Dendritic cell treated with granulocyte-macrophage colony-stimulating factor and Interleukin-4, amounts not matched to agents 40 ng/mL and 50 ng/mL, for 4 days (primary cell): ENCODE results near the gene EPOP.
A peak's percentile ranks its signal among the peaks of the same experiment; 100 is the strongest.

Source experiments
- H3K27ac Mint-ChIP-seq: one replicate; pipeline ENCODE4 v1.8.0; 2022; ENCODE audit warnings: mild to moderate bottlenecking, mixed read lengths
- H3K27me3 Mint-ChIP-seq: one replicate; pipeline ENCODE4 v1.8.0; 2022; ENCODE audit warnings: mild to moderate bottlenecking, mixed read lengths
- H3K36me3 Mint-ChIP-seq: one replicate; pipeline ENCODE4 v1.8.0; 2022; ENCODE audit warnings: low read depth, mixed read lengths
- H3K4me1 Mint-ChIP-seq: one replicate; pipeline ENCODE4 v1.8.0; 2022; ENCODE audit warnings: low read depth, mixed read lengths
- H3K4me3 Mint-ChIP-seq: one replicate; pipeline ENCODE4 v1.8.0; 2022; ENCODE audit warnings: mild to moderate bottlenecking, moderate library complexity, mixed read lengths
- H3K9me3 Mint-ChIP-seq: one replicate; pipeline ENCODE4 v1.8.0; 2022; ENCODE audit warnings: mixed read lengths
- intact Hi-C: fragments of 100-400 bp; cut with micrococcal nuclease; formaldehyde crosslinking; loops from one replicate; pipeline ENCODE4 v1.15.0; 2022

EPOP gene

DNA sequence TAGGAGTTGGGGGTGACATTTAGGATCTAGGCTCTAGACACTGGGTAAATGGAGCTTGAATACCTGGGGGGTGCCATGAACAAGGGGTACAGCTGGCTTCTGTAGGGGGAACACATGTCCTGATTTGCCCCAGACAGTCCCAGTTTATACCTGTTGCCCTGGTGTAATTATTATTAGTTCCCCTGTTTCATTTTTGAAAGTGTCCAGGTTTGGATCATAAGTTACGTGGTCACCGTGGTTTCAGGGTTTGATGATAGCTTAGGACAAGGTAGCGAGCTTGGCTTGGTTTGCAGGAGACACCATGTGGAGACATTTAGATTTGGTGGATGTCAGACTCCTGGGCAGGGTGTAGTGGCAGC is 35.8 kb upstream of the EPOP start:
- Mint-ChIP-seq H3K9me3 (no peaks in the 10 kb centered on the region), H3K27me3 (no peaks in the 10 kb centered on the region), H3K4me1 (peaks cover 86% of the 10 kb centered on the region), H3K4me3 (no peak overlapping the region), H3K27ac (peak overlapping the region; percentile 14), H3K36me3 (peaks cover 100% of the 10 kb centered on the region)
- intact Hi-C loops: no loop called here

DNA sequence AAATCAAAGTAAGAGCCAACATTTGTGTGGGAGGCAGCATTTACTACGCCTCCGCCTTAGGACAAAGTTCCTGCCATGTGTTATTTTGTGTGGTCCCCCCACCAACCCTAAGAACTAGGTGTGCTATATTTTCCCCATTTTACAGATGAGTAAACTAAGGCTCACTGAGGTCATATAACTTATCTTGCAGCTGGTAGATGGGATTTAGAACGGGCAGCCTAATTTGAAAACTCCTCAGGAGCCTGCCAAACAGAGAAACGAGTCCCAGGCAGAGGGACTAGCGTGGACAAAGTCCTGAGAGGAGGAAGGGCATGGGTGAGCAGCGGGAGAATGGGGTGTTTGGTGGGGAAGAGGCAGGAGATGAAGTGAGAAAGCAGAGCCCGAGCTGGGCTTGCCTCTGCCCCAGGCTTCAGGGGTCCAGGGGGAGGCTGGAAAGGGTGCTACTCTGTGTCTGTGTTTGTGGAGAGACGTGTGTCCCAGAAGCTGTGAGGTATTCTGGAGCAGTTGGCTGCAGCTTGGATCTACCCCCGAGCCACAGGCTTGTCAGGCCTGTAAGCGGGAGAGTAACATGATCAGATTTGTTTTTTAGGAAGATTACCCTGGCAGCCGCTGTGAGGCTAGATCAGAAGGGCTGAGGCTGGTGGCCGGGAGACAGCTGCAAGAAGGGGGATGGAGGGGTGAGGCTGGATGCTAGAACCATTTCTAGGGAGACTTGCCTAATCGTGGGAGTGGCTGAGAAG is 35.3 kb upstream of the EPOP start:
- Mint-ChIP-seq H3K9me3 (no peaks in the 10 kb centered on the region), H3K4me3 (no peak overlapping the region), H3K36me3 (peaks cover 95% of the 10 kb centered on the region), H3K27ac (peak overlapping the region; percentile 14), H3K4me1 (peaks cover 82% of the 10 kb centered on the region), H3K27me3 (no peaks in the 10 kb centered on the region)
- intact Hi-C loops: no loop called here

GRCh38 chr17:38709104-38709820 is 34.5 kb upstream of the EPOP start:
- no peaks in the 10 kb centered on the region for H3K9me3 Mint-ChIP-seq
- intact Hi-C loops: no loop called here
- peaks cover 75% of the 10 kb centered on the region for H3K4me1 Mint-ChIP-seq
- peaks cover 95% of the 10 kb centered on the region for H3K36me3 Mint-ChIP-seq
- H3K27ac Mint-ChIP-seq: no peak overlapping the region
- H3K4me3 Mint-ChIP-seq: no peak overlapping the region
- H3K27me3 Mint-ChIP-seq: no peaks in the 10 kb centered on the region

- no peak overlapping the region for H3K4me3 Mint-ChIP-seq
- no peaks in the 10 kb centered on the region for H3K27me3 Mint-ChIP-seq
- no peak overlapping the region for H3K27ac Mint-ChIP-seq
- H3K4me1 Mint-ChIP-seq: peaks cover 66% of the 10 kb centered on the region
- intact Hi-C loops: no loop called here
- no peaks in the 10 kb centered on the region for H3K9me3 Mint-ChIP-seq
- H3K36me3 Mint-ChIP-seq: peaks cover 95% of the 10 kb centered on the region
Observed at GRCh38 chr17:38707678-38708351, 33.1 kb upstream of the EPOP start.

GRCh38 chr17:38706505-38707216 is 31.9 kb upstream of the EPOP start:
- H3K27ac Mint-ChIP-seq: peak overlapping the region; percentile 100

DNA sequence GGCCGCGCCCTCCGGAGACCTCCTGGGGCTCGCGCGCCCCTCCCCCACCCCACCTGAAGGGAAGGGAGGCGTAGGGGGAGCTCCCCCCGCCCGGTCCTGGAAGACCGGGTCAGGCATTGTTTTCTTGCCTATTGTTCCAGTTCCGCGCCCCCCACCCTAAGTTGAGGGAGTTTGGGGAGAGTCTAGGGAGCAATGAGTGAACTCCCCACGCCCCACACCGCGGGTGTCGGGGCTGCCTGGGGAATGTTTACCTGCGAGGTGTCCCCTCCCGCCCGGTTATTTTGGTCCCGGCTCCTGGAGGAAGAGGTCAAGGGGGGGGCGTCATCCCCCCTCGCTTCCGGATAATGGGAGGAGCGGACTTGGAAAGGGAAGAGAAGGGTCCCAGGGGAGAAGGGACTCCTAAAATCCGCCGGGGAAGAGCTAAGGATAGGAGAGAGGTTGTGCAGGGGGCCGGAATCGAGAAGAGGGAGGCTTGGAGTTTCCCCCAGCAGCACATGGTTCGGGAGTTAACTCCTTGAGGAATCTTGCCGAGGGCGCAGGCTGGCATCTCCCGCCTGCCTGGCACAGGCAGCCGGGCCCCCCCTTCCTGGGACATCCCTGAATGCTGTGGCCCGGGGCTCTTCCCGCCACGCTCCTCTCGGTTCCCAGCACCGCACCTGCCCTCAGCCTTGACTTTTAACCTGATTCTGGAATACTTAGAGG is 31.2 kb upstream of the EPOP start:
- Mint-ChIP-seq H3K36me3 (peaks cover 91% of the 10 kb centered on the region), H3K4me3 (peak overlapping the region; percentile 96), H3K4me1 (peaks cover 57% of the 10 kb centered on the region), H3K9me3 (no peaks in the 10 kb centered on the region), H3K27me3 (no peaks in the 10 kb centered on the region), H3K27ac (peak overlapping the region; percentile 100)
- intact Hi-C loops: no loop called here

More at GRCh38 chr17:38706505-38707216, 31.9 kb upstream of the EPOP start:
- H3K36me3 Mint-ChIP-seq: peaks cover 93% of the 10 kb centered on the region
- no peaks in the 10 kb centered on the region for H3K27me3 Mint-ChIP-seq
- peaks cover 57% of the 10 kb centered on the region for H3K4me1 Mint-ChIP-seq
- H3K4me3 Mint-ChIP-seq: peak overlapping the region; percentile 96
- intact Hi-C loops: no loop called here
- no peaks in the 10 kb centered on the region for H3K9me3 Mint-ChIP-seq

GRCh38 chr17:38705523-38705802 is 30.7 kb upstream of the EPOP start:
- Mint-ChIP-seq H3K27me3 (no peaks in the 10 kb centered on the region), H3K9me3 (no peaks in the 10 kb centered on the region), H3K36me3 (peaks cover 86% of the 10 kb centered on the region), H3K4me3 (peak overlapping the region; percentile 96), H3K4me1 (peaks cover 55% of the 10 kb centered on the region), H3K27ac (peak overlapping the region; percentile 100)
- intact Hi-C loops: no loop called here

GRCh38 chr17:38704606-38705522 is 30.1 kb upstream of the EPOP start, which contains the start of gene MLLT6:
TSS of gene MLLT6 (plus strand) at chr17:38705273. CDS start at chr17:38705633, 360 bp downstream.
- Mint-ChIP-seq H3K4me3 (peak within 1 kb of the TSS; percentile 97), H3K27me3 (no peaks in the 10 kb centered on the region), H3K9me3 (no peaks in the 10 kb centered on the region), H3K27ac (peak within 1 kb of the TSS; percentile 100), H3K36me3 (peaks cover 80% of the 10 kb centered on the region), H3K4me1 (peaks cover 55% of the 10 kb centered on the region)
- intact Hi-C loops: no loop called here

- Mint-ChIP-seq H3K4me1 (peaks cover 54% of the 10 kb centered on the region), H3K27me3 (no peaks in the 10 kb centered on the region), H3K27ac (peak overlapping the region; percentile 100), H3K36me3 (peaks cover 72% of the 10 kb centered on the region), H3K9me3 (no peaks in the 10 kb centered on the region), H3K4me3 (peak overlapping the region; percentile 97)
- intact Hi-C loops: loop anchor here (1.0 kb wide), 2 partner anchors 26 to 29 kb away; partner anchors contain the start of gene CISD3
Observed at GRCh38 chr17:38703742-38704605, 29.2 kb upstream of the EPOP start.

- Mint-ChIP-seq H3K4me3 (peak overlapping the region; percentile 97), H3K4me1 (peaks cover 51% of the 10 kb centered on the region), H3K27me3 (no peaks in the 10 kb centered on the region), H3K27ac (peak overlapping the region; percentile 100), H3K9me3 (no peaks in the 10 kb centered on the region), H3K36me3 (peaks cover 63% of the 10 kb centered on the region)
- intact Hi-C loops: loop anchor here (1.0 kb wide), 2 partner anchors 27 to 28 kb away; partner anchors contain the start of gene CISD3
Observed at GRCh38 chr17:38702916-38703741, 28.4 kb upstream of the EPOP start.

DNA sequence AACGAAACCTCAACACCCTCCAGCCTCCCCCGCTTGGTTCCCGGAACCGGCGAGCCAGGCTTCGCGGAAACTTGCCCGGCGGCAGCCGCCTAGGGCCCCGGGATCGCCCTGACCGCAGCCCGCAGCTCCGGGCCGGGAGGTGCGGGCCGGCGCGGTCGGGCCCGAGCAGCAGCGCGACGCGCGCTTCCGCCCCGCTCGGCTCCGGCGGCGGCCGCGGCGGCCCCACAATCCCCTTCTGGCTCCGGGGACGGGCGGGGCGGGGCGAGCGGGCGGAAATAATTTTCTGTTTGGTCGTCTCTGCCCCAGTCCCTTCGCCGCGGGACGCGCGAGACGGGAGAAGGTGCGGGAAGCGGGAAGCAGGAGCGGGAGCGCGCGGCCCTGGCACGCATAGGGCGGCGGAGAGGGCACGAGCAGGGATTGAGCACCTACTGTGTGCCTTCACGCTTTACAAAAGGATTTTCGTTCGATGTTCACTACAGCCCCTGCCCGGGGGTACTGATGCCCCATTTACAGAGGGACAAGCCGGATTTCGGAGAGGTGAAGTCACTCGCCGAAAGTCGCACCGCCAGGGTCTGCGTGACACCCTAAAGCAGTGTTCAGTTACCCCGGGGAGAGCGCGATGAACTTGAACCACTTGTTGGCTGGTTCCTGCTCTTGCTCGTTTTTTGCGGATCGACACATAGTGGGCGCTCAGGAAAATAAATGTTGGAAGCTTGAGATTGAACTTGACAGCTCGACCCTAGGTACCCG is 27.6 kb upstream of the EPOP start:
- Mint-ChIP-seq H3K36me3 (peaks cover 55% of the 10 kb centered on the region), H3K9me3 (no peaks in the 10 kb centered on the region), H3K4me3 (peak overlapping the region; percentile 97), H3K27me3 (no peaks in the 10 kb centered on the region), H3K4me1 (peaks cover 51% of the 10 kb centered on the region), H3K27ac (peak overlapping the region; percentile 100)
- intact Hi-C loops: no loop called here
